Retinal pigment epithelial cell (primary cell): ENCODE results near the gene RPS27A.
"Not testable (repeated sequence)": the region's sequence is repeated elsewhere in the genome, so short reads cannot be mapped to it uniquely, and the experiment has no call there.

Experiments used
- DNase-seq: peaks from one replicate; pipeline ENCODE4 v3.0.0-alpha.2; 2010; ENCODE audit warnings: low read depth
- H3K4me3 ChIP-seq: 2 replicates; pipeline ENCODE4 v1.5.1; 2011; ENCODE audit warnings: mild to moderate bottlenecking, low read length, control low read depth, moderate library complexity
- TF ChIP-seq, protein P1 (sequence below): conservative IDR thresholded peaks from 2 replicates; pipeline ENCODE4 v1.5.1; 2011; ENCODE audit warnings: low read depth, low read length, control low read depth, inconsistent platforms

The RPS27A gene

DNA sequence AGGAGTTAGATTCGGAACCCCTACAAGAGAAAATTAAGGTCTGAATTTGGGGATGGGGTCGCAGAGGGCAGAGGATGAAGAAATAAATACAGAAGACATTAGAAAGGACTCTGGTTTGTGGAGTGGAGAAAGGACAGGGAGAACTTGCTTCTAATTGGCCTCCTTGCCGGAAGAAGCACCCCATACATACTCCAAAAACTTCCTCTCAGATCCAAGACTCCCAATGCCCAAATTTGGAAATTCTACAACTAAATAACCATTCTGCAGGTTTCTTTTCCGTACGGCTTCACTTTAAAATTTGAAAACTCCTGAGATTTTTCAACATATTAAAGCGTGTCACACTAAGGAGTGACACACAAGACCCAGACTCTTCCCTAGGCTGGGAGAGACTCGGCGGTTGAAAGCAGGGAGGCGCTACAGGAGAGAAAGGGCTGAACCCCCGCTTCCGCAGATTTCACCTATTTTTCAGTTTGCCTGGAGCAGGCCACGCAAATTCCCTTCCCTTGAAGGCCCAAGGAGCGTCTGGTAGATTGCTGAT, 873 bp upstream of the RPS27A start:
- DNase-seq, result no peak
- TF ChIP-seq, protein P1, sequence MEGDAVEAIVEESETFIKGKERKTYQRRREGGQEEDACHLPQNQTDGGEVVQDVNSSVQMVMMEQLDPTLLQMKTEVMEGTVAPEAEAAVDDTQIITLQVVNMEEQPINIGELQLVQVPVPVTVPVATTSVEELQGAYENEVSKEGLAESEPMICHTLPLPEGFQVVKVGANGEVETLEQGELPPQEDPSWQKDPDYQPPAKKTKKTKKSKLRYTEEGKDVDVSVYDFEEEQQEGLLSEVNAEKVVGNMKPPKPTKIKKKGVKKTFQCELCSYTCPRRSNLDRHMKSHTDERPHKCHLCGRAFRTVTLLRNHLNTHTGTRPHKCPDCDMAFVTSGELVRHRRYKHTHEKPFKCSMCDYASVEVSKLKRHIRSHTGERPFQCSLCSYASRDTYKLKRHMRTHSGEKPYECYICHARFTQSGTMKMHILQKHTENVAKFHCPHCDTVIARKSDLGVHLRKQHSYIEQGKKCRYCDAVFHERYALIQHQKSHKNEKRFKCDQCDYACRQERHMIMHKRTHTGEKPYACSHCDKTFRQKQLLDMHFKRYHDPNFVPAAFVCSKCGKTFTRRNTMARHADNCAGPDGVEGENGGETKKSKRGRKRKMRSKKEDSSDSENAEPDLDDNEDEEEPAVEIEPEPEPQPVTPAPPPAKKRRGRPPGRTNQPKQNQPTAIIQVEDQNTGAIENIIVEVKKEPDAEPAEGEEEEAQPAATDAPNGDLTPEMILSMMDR, result no peak
- peak overlapping the region; percentile 100 for H3K4me3 ChIP-seq

DNA sequence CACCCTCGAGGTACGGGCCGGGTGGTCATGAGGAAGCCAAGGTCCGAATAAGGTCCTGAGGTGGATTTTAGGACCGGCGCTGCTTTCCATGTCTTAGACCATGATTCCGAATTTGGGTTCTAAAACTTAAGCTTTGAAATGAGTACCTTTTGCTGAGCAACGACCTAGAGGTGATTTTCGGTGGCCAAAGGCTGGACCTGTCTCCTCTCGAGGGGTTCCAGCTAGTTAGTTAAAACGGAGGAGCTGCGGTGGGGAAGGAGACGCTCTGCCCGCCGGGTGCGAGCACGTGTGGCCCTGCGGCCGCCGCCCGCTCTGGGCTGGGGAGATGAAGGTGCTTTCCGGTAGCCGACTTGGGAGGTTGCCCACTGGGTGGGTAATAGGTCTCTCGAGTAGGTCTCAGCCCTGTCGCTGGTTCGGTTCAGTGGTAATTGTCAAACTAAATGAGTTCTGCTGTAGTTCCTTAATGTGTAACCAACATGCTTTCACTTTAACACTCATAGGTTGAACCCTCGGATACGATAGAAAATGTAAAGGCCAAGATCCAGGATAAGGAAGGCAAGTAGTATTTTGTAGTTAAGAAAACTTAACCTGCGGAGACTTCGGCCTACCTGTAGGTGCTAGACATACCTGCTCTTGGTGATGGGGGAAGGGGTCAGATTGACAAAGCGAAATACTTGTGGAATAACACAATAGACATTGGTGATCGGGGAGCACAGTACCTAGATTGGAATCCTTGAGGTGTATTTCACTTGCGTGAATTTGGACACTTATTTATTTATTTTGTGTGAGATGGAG, 572 bp downstream of the RPS27A start:
- no peak for DNase-seq
- H3K4me3 ChIP-seq, result peak overlapping the region; percentile 100
- TF ChIP-seq, protein P1, result no peak

DNA sequence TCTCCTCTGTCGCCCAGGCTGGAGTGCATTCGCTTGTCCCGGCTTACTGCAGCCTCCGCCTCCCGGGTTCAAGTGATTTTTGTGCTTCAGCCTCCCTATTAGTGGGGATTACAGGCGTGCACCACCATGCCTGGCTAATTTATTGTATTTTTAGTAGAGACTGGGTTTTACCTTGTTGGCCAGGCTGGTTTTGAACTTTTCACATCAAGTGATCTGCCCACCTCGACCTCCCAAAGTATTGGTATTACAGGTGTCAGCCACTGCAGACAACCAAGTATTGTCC, 1.1 kb downstream of the RPS27A start:
- TF ChIP-seq, protein P1, result no peak
- no peak for DNase-seq
- peak overlapping the region; percentile 100 for H3K4me3 ChIP-seq

DNA sequence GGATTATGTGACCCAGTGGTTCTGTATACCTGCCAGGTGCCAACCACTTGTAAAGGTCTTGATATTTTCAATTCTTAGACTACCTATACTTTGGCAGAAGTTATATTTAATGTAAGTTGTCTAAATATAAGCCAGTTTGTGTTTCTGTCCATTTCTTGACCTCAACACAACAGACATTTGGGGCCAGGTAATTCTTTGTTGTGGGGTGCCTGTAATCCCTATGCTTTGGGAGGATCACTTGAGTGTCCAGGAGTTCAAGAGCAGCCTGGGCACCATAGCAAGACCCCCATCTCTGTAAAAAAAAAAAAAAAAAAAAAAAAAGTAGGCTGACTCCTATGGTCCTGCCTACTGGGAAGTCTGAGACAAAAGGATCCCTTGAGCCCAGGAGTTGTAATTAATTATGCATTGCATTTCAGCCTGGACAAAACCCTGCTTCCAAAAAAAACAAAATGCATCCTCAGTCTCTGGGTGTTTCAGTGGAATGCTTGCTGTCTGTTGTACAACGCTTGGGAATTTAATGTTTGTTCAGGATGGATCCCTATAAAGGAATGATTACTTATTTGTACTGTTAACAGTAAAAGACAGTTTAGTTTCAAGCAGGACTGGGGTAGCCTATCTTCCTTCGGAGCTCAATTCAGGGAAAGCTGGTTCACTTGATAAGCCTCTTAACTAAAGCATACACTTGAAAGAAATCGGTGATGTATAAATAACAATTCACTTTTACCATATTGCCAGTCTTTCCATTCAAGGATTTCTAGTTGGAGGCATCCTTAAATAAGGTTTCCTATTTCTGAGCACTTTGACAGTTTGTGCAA, 3.4 kb downstream of the RPS27A start:
- TF ChIP-seq, protein P1, result no peak
- no peak overlapping the region for H3K4me3 ChIP-seq
- no peak for DNase-seq

DNA sequence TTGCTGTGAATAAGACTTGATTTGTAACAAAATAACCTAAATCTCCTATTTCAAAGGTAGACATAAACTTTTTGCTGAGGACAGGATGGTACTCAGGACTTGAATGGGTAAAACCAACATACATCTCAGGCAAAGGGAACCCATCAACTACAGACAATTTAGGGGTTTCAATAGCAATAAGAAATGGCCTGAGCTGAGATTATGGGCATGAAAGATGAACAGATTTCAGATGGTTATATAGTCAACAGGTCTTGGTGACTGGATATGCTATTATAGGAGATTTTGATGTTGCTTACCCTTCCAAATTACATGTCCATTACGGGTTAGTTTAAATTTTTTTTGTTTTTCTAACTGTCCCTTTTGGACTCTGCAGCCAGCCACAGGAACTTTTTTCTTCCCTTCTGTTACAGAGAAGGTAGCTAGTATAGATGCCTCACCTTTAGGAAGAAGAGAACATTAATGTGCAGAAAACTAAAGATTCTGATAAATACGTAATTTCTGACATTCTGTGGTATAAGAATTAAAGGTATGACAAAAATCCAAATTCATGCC, 4.6 kb downstream of the RPS27A start:
- TF ChIP-seq, protein P1, result no peak
- no peak for DNase-seq
- H3K4me3 ChIP-seq, result no peak overlapping the region

DNA sequence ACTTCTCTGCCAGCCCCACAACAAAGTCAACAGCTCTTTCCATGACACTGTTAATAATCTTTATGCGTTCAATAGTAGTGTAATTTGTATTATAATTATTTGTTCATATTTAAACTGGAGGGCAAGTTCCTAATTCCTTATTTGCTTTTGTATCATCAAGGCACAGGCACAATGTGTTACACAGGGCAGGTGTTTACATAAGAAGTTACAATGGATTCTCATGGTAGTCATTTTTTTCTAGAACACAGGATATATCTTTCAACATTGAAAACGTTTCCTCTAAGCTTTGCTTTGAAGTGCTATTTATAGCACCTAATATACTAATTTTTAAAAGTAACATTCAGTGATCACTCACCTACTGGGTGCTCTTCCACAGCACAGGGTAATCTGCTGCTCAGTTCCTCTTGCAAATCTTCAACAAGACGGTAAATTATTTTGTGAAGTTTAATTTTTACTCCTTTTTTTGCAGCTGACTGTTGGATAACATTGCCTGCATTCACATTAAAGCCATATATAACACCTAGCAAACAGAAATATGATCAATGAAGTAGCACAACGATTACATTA, 7.3 kb downstream of the RPS27A start:
- no peak overlapping the region for H3K4me3 ChIP-seq
- no peak for DNase-seq
- TF ChIP-seq, protein P1, result no peak

DNA sequence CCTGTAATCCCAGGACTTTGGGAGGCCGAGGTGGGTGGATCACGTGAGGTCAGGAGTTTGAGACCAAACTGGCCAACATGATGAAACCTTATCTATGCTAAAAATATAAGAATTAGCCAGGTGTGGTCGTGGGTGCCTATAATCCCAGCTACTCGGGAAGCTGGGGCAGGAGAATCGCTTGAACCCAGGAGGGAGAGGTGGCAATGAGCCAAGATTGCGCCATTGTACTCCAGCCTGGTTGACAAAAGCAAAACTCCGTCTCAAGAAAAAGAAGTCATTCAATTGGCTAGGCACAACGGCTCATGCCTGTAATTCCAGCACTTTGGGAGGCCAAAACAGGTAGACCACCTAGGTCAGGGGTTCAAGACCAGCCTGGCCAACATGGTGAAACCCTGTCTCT, 9.1 kb downstream of the RPS27A start:
- DNase-seq, H3K4me3 ChIP-seq: not testable (repeated sequence)
